GM12874 (cell line): ENCODE data around the gene FOXL3.

Experiments
- CTCF ChIP-seq: IDR thresholded peaks from 2 replicates; pipeline ENCODE4 v1.5.1; 2011; ENCODE audit warnings: low read depth, mild to moderate bottlenecking, control low read depth, low read length, moderate library complexity; ENCODE audit not compliant: insufficient read depth

Gene FOXL3

GRCh38 chr7:252981-253380 is 37.0 kb upstream of the FOXL3 start:
- TF ChIP-seq CTCF: no peak

- no peak for TF ChIP-seq CTCF
Measured at GRCh38 chr7:253581-254336, 36.2 kb upstream of the FOXL3 start.

GRCh38 chr7:254337-255037 is 35.5 kb upstream of the FOXL3 start:
- TF ChIP-seq CTCF: no peak

- TF ChIP-seq CTCF: no peak
Measured at GRCh38 chr7:255038-255435, 34.9 kb upstream of the FOXL3 start.

GRCh38 chr7:255721-256361 is 34.1 kb upstream of the FOXL3 start:
- TF ChIP-seq CTCF: no peak

GRCh38 chr7:256461-256940 is 33.5 kb upstream of the FOXL3 start:
- no peak for TF ChIP-seq CTCF

GRCh38 chr7:256981-257646 is 32.9 kb upstream of the FOXL3 start:
- no peak for TF ChIP-seq CTCF
